CD14-positive monocyte (primary cell): Measurements from ENCODE around the gene XRCC5. TPM values are rescaled to one million over a fixed set of nuclear protein-coding genes. Genes with fewer than 3 reads are reported as not detected.

Experiments used
- DNase-seq, 3 donors: peaks; one replicate each; pipeline ENCODE4 v3.0.0-alpha.2; 2011 to 2022
- H2AFZ ChIP-seq: 2 replicates; pipeline ENCODE4 v1.6.0; 2012; ENCODE audit warnings: mild to moderate bottlenecking, low read depth, low read length, inconsistent platforms; ENCODE audit not compliant: insufficient read depth, poor library complexity, severe bottlenecking
- H3K27ac ChIP-seq, 2 donors: 1 replicate in 1 of 2; 2 replicates in 1 of 2; pipeline ENCODE4 v1.5.1; 2012 to 2013; ENCODE audit warnings: low read length in 2 of 2, control low read depth in 1 of 2, inconsistent platforms in 1 of 2, low read depth in 1 of 2, mild to moderate bottlenecking in 1 of 2
- H3K27me3 ChIP-seq, 2 donors: one replicate each; pipeline versions ENCODE4 v1.6.0 to v1.6.1; 2011 to 2013; ENCODE audit warnings: low read length in 2 of 2; ENCODE audit not compliant: control insufficient read depth in 2 of 2, insufficient read depth in 2 of 2
- H3K36me3 ChIP-seq, 2 donors: replicated peaks in 1 of 2; 1 replicate in 1 of 2; 2 replicates in 1 of 2; pipeline versions ENCODE4 v1.5.1 to v1.6.1; 2012 to 2013; ENCODE audit warnings: low read length in 2 of 2, control low read depth in 1 of 2, inconsistent platforms in 1 of 2, mild to moderate bottlenecking in 1 of 2; ENCODE audit not compliant: insufficient read depth in 2 of 2, control insufficient read depth in 1 of 2
- H3K4me1 ChIP-seq, 2 donors: 1 replicate in 1 of 2; 2 replicates in 1 of 2; pipeline versions ENCODE4 v1.5.1 to v1.6.1; 2012 to 2013; ENCODE audit warnings: low read length in 2 of 2, control low read depth in 1 of 2, inconsistent platforms in 1 of 2, mild to moderate bottlenecking in 1 of 2, moderate library complexity in 1 of 2; ENCODE audit not compliant: insufficient read depth in 2 of 2, control insufficient read depth in 1 of 2
- H3K4me2 ChIP-seq: replicated peaks from 2 replicates; pipeline ENCODE3; 2012; ENCODE audit warnings: low read length, moderate library complexity, mild to moderate bottlenecking; ENCODE audit not compliant: poor library complexity, severe bottlenecking; ENCODE audit errors: extremely low read depth
- H3K4me3 ChIP-seq, 3 experiments: fragments of 200-600 bp in 1 of 3; sonication (generic) in 1 of 3; replicated peaks in 1 of 3; 1 replicate in 2 of 3; 2 replicates in 1 of 3; pipeline ENCODE4 v1.5.1; 2011 to 2013; ENCODE audit warnings: low read length in 3 of 3, mild to moderate bottlenecking in 3 of 3, control low read depth in 2 of 3, low read depth in 2 of 3, inconsistent platforms in 1 of 3, moderate library complexity in 1 of 3
- H3K79me2 ChIP-seq: 2 replicates; pipeline ENCODE4 v1.6.0; 2012; ENCODE audit warnings: mild to moderate bottlenecking, control low read depth, inconsistent platforms, low read length, moderate library complexity; ENCODE audit not compliant: insufficient read depth
- H3K9ac ChIP-seq: 2 replicates; pipeline ENCODE4 v1.6.0; 2017; ENCODE audit warnings: low read length, mild to moderate bottlenecking; ENCODE audit not compliant: insufficient read depth, poor library complexity, severe bottlenecking
- H3K9me3 ChIP-seq, 2 donors: replicated peaks in 1 of 2; 1 replicate in 1 of 2; 2 replicates in 1 of 2; pipeline versions ENCODE4 v1.5.1 to v1.6.1; 2012 to 2013; ENCODE audit warnings: low read length in 2 of 2, control low read depth in 1 of 2; ENCODE audit not compliant: control insufficient read depth in 1 of 2, insufficient read depth in 1 of 2
- H4K20me1 ChIP-seq: 2 replicates; pipeline ENCODE4 v1.6.0; 2012; ENCODE audit warnings: mild to moderate bottlenecking, low read length, control low read depth, moderate library complexity; ENCODE audit not compliant: insufficient read depth
- H3K27ac Mint-ChIP-seq, 7 donors: one replicate each; pipeline ENCODE4 v1.8.0; 2020; ENCODE audit warnings: mild to moderate bottlenecking in 7 of 7, mixed read lengths in 7 of 7, moderate library complexity in 6 of 7, inconsistent platforms in 2 of 7
- H3K27me3 Mint-ChIP-seq, 3 donors: one replicate each; pipeline ENCODE4 v1.8.0; 2021 to 2022; ENCODE audit warnings: low read depth in 3 of 3, mild to moderate bottlenecking in 3 of 3, mixed read lengths in 3 of 3, moderate library complexity in 3 of 3, inconsistent platforms in 1 of 3
- H3K36me3 Mint-ChIP-seq, 2 donors: one replicate each; pipeline ENCODE4 v1.8.0; 2020; ENCODE audit warnings: mixed read lengths in 2 of 2, inconsistent platforms in 1 of 2, mild to moderate bottlenecking in 1 of 2
- H3K4me1 Mint-ChIP-seq: one replicate; pipeline ENCODE4 v1.8.0; 2020; ENCODE audit warnings: mild to moderate bottlenecking, mixed read lengths
- H3K4me3 Mint-ChIP-seq, 2 donors: one replicate each; pipeline ENCODE4 v1.8.0; 2020; ENCODE audit warnings: mild to moderate bottlenecking in 2 of 2, mixed read lengths in 2 of 2, moderate library complexity in 1 of 2
- H3K9me3 Mint-ChIP-seq, 7 donors: one replicate each; pipeline ENCODE4 v1.8.0; 2020 to 2022; ENCODE audit warnings: mixed read lengths in 7 of 7, mild to moderate bottlenecking in 6 of 7, moderate library complexity in 6 of 7, inconsistent platforms in 2 of 7
- CTCF ChIP-seq: fragments of 200-600 bp; IDR thresholded peaks from one replicate; pipeline ENCODE4 v1.8.0; 2022; ENCODE audit warnings: antibody characterized with exemption, mild to moderate bottlenecking
- WGBS: methylation state at CpG from one replicate; pipeline ENCODE4 v1.1.5; 2013; ENCODE audit warnings: missing lambda C conversion rate; ENCODE audit not compliant: insufficient coverage; 5-methylcytosine and 5-hydroxymethylcytosine counted together
- intact Hi-C, 2 donors: fragments of 100-400 bp; cut with micrococcal nuclease; formaldehyde crosslinking; loops; one replicate each; pipeline versions ENCODE4 v1.15.0 to v1.15.1; 2023
- polyA plus RNA-seq, 3 donors: library from polyadenylated mRNA; depleted of rRNA in 1 of 3; unstranded in 2 of 3; stranded (reverse) in 1 of 3; fragments of 300-500 nt in 2 of 3; fragments of >200 nt in 1 of 3; fragmentation: Illumina TruSeq in 2 of 3; gene quantifications; 1 replicate in 2 of 3; 2 replicates in 1 of 3; pipeline ENCODE4 v1.2.3, GENCODE V29; 2012 to 2021

Gene XRCC5
- polyA plus RNA-seq, 3 donors, result 55.3 to 281 (median 258) TPM

GRCh38 chr2:216116418-216116817, 7.3 kb downstream of the XRCC5 start:
- intact Hi-C loops, result loop anchor here (5.0 to 10.0 kb wide), 2 partner anchors 296 to 298 kb away; partner anchors contain the start of gene SMARCAL1 (in 2 of the 2)
- H3K27me3 Mint-ChIP-seq, result no peaks in the 10 kb centered on the region
- Histone ChIP-seq H2AFZ (no peak overlapping the region), H3K27ac (peak overlapping the region in 1 of 2 donors; percentile 28), H3K27me3 (no peaks in the 10 kb centered on the region), H3K4me3 (no peak overlapping the region), H3K4me1 (peaks cover 9 to 25% of the 10 kb centered on the region in 2 donors), H3K4me2 (no peak overlapping the region), H4K20me1 (peaks cover 68% of the 10 kb centered on the region), H3K79me2 (peaks cover 94% of the 10 kb centered on the region), H3K36me3 (peaks cover 80 to 87% of the 10 kb centered on the region in 2 donors), H3K9ac (no peak overlapping the region), H3K9me3 (no peaks in the 10 kb centered on the region)
- H3K4me1 Mint-ChIP-seq, result peaks cover 21% of the 10 kb centered on the region
- no CpG with 5 or more reads among the region's 1 CpG for WGBS
- no peak for DNase-seq
- H3K4me3 Mint-ChIP-seq, result no peak overlapping the region
- H3K9me3 Mint-ChIP-seq, result no peaks in the 10 kb centered on the region
- no peak overlapping the region for H3K27ac Mint-ChIP-seq
- H3K36me3 Mint-ChIP-seq, result peaks cover 72 to 80% of the 10 kb centered on the region in 2 donors
- TF ChIP-seq CTCF, result no peak

- H3K4me1 Mint-ChIP-seq, result peaks cover 15% of the 10 kb centered on the region
- H3K27me3 ChIP-seq, result no peaks in the 10 kb centered on the region
- H2AFZ ChIP-seq, result no peak overlapping the region
- H4K20me1 ChIP-seq, result peaks cover 63% of the 10 kb centered on the region
- peaks cover 92% of the 10 kb centered on the region for H3K79me2 ChIP-seq
- TF ChIP-seq CTCF, result no peak
- no peaks in the 10 kb centered on the region for H3K9me3 Mint-ChIP-seq
- H3K9ac ChIP-seq, result no peak overlapping the region
- H3K36me3 ChIP-seq, result peaks cover 84 to 87% of the 10 kb centered on the region in 2 donors
- H3K27me3 Mint-ChIP-seq, result no peaks in the 10 kb centered on the region
- DNase-seq, result no peak
- peak overlapping the region in 2 of 7 donors; percentile 11 to 75 for H3K27ac Mint-ChIP-seq
- intact Hi-C loops, result loop anchor here (5.0 to 10.0 kb wide), 2 partner anchors 295 to 297 kb away; partner anchors contain the start of gene SMARCAL1 (in 2 of the 2)
- peaks cover 9 to 22% of the 10 kb centered on the region in 2 donors for H3K4me1 ChIP-seq
- H3K36me3 Mint-ChIP-seq, result peaks cover 77 to 84% of the 10 kb centered on the region in 2 donors
- no peak overlapping the region for H3K4me3 Mint-ChIP-seq
- no peak overlapping the region for H3K4me2 ChIP-seq
- no peak overlapping the region for H3K4me3 ChIP-seq
- H3K9me3 ChIP-seq, result no peaks in the 10 kb centered on the region
- WGBS, result 100% methylated on average over 3 of the region's 4 CpGs
- H3K27ac ChIP-seq, result peak overlapping the region in 1 of 2 donors; percentile 30
Measured at GRCh38 chr2:216117561-216118340, 8.6 kb downstream of the XRCC5 start.
